CD4-positive, alpha-beta T cell treated with Interleukin-4 for 1 hour (primary cell): ENCODE measurements around the gene MTHFD1.
"Not testable (repeated sequence)": the region's sequence is repeated elsewhere in the genome, so short reads cannot be mapped to it uniquely, and the experiment has no call there.

Source experiments
- DNase-seq, 2 donors: peaks; one replicate each; pipeline ENCODE4 v3.0.0-alpha.2; 2020 to 2022

The MTHFD1 gene

GRCh38 chr14:64387782-64388532, at the start of gene MTHFD1:
MTHFD1 (plus strand) TSS chr14:64388353; CDS start chr14:64388428, 75 bp downstream.
- peak; percentile 96 to 97 for DNase-seq

- peak; percentile 88 to 93 for DNase-seq
Measured at GRCh38 chr14:64338616-64339316, 49.4 kb upstream of the MTHFD1 start.

- no peak for DNase-seq
Measured at GRCh38 chr14:64340560-64341196, 47.5 kb upstream of the MTHFD1 start.

GRCh38 chr14:64347748-64348147, 40.4 kb upstream of the MTHFD1 start:
- no peak for DNase-seq

GRCh38 chr14:64349741-64350490, 38.2 kb upstream of the MTHFD1 start:
- no peak for DNase-seq

GRCh38 chr14:64363265-64363846, 24.8 kb upstream of the MTHFD1 start:
- no peak for DNase-seq

GRCh38 chr14:64364907-64365306, 23.2 kb upstream of the MTHFD1 start:
- no peak for DNase-seq

- not testable (repeated sequence) for DNase-seq
Measured at GRCh38 chr14:64365358-64365889, 22.7 kb upstream of the MTHFD1 start.

GRCh38 chr14:64369201-64369600, 19.0 kb upstream of the MTHFD1 start:
- no peak for DNase-seq

- no peak for DNase-seq
Measured at GRCh38 chr14:64387232-64387781, 846 bp upstream of the MTHFD1 start.

GRCh38 chr14:64388533-64389285, 556 bp downstream of the MTHFD1 start:
- peak in 1 of 2 donors; percentile 2 for DNase-seq

- DNase-seq: no peak
Measured at GRCh38 chr14:64391113-64391725, 3.1 kb downstream of the MTHFD1 start.

- DNase-seq: no peak
Measured at GRCh38 chr14:64391986-64392385, 3.8 kb downstream of the MTHFD1 start.

- DNase-seq: not testable (repeated sequence)
Measured at GRCh38 chr14:64393189-64393726, 5.1 kb downstream of the MTHFD1 start.

- DNase-seq: no peak
Measured at GRCh38 chr14:64394423-64394822, 6.3 kb downstream of the MTHFD1 start.

GRCh38 chr14:64394977-64395633, 7.0 kb downstream of the MTHFD1 start:
- DNase-seq: no peak

- no peak for DNase-seq
Measured at GRCh38 chr14:64400829-64401459, 12.8 kb downstream of the MTHFD1 start.

- DNase-seq: no peak
Measured at GRCh38 chr14:64401949-64402348, 13.8 kb downstream of the MTHFD1 start.

- DNase-seq: no peak
Measured at GRCh38 chr14:64405295-64405694, 17.1 kb downstream of the MTHFD1 start.
